ENCODE data around the gene COIL. TPM values are rescaled to one million over a fixed set of nuclear protein-coding genes. Genes with fewer than 3 reads are reported as not detected.

Gene COIL
- polyA plus RNA-seq (2012; ENCODE audit: insufficient read depth, insufficient read length): 24.6 TPM

- peak; percentile 93 for DNase-seq (ENCODE audit: low read depth, low spot score)
Observed at GRCh38 chr17:56960596-56961538, at the start of gene COIL. COIL (minus strand) TSS chr17:56961050; CDS start chr17:56961019, 31 bp downstream.

DNA sequence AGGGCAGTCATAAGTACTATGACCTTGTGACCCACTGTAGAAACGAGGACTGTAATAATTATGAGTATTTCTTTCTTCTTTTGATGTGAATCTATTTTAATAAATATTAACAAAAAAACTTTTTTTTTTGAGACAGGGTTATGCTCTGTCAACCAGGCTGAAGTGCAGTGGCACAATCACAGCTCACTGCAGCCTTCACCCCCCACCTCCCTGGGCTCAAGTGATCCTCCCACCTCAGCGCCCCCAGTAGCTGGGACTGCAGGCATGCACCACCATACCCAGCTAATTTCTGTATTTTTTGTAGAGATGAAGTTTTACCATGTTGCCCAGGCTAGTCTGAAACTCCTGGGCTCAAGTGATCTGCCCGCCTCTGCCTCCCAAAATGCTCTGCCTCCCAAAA, 49.6 kb upstream of the COIL start:
- H3K4me3 ChIP-seq (ENCODE audit: low read length): peak overlapping the region; percentile 30; the same call in 1 of the 2 replicates
- DNase-seq (ENCODE audit: low read depth, low spot score): no peak

More at GRCh38 chr17:56960596-56961538, at the start of gene COIL:
- H3K4me3 ChIP-seq (ENCODE audit: low read length): peak within 1 kb of the TSS; percentile 70

DNA sequence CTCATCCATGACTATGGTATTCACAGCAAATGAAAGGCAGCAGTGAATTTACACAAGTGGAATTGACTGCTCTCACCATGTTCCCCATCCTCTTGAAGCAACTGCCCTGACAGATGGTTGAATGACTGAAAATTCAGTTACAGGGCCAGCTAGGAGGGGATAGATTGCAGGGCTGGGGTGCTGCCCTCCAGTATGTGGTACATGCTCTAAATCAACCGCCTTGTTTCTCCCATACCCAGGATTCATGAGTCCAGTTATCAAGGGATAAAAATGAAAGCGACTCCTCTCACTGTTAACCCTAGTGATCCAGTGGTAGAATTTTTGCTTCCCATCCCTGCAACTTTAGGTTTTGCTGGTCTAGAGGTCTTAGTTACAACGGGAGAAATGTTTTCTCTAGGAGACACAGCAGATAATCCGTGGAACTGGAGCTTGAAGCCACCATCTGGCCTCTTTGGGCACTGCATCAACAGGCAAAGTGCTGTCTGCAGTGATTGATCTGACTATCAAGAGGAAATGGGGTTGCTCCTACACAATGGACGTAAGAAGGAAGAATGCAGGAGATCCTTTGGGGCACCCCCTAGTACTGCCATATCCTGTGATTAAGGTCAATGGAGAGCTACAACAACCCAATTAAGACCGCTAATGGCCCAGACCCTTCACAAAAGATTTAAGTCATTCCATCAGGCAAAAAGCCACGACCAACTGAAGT, 49.0 kb upstream of the COIL start:
- peak; percentile 64 for DNase-seq (ENCODE audit: low read depth, low spot score)
- H3K4me3 ChIP-seq (ENCODE audit: low read length): peak overlapping the region; percentile 30

- no peak for DNase-seq (ENCODE audit: low read depth, low spot score)
- H3K4me3 ChIP-seq (ENCODE audit: low read length): no peak overlapping the region
Observed at GRCh38 chr17:57008958-57009357, 48.1 kb upstream of the COIL start.

DNA sequence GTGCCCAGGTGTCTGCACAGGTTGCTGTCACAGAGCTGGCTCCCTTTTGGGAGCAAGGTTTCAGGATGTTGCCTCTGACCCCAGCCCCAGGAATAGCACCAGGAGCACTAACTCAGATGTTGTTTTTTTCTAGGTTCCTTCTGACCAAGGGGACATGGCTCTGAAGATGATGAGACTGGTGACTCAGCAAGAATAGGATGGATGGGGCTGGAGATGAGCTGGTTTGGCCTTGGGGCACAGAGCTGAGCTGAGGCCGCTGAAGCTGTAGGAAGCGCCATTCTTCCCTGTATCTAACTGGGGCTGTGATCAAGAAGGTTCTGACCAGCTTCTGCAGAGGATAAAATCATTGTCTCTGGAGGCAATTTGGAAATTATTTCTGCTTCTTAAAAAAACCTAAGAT, 45.2 kb upstream of the COIL start:
- no peak for DNase-seq (ENCODE audit: low read depth, low spot score)
- no peak overlapping the region for H3K4me3 ChIP-seq (ENCODE audit: low read length)

- DNase-seq (ENCODE audit: low read depth, low spot score): no peak
- H3K4me3 ChIP-seq (ENCODE audit: low read length): no peak overlapping the region
Observed at GRCh38 chr17:57004944-57005579, 44.2 kb upstream of the COIL start.

GRCh38 chr17:57002904-57003303, 42.1 kb upstream of the COIL start:
- no peak overlapping the region for H3K4me3 ChIP-seq (ENCODE audit: low read length)
- DNase-seq (ENCODE audit: low read depth, low spot score): no peak

DNA sequence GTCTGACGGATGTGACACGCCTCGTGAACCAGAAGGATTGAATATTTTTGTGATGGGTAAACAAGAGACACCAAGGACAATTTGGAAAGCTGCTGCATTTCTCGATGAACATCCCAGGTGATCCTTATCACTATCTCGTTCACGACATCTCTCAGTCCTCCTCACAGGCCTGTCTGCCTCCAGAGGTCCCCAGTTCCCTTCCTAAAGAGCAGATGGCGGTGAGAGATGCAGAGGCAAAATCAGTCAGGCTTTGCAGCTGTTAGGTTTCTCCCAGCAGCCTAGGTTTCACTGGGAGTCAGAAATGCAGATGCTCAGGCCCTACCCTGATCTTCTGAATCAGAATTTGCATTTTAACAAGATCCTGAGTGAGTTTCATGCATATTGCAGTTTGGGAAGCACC, 40.7 kb upstream of the COIL start:
- no peak overlapping the region for H3K4me3 ChIP-seq (ENCODE audit: low read length)
- no peak for DNase-seq (ENCODE audit: low read depth, low spot score)

- DNase-seq (ENCODE audit: low read depth, low spot score): no peak
- H3K4me3 ChIP-seq (ENCODE audit: low read length): no peak overlapping the region
Observed at GRCh38 chr17:56997313-56997712, 36.5 kb upstream of the COIL start.

GRCh38 chr17:56995766-56996165, 34.9 kb upstream of the COIL start:
- no peak for DNase-seq (ENCODE audit: low read depth, low spot score)
- H3K4me3 ChIP-seq (ENCODE audit: low read length): no peak overlapping the region

DNA sequence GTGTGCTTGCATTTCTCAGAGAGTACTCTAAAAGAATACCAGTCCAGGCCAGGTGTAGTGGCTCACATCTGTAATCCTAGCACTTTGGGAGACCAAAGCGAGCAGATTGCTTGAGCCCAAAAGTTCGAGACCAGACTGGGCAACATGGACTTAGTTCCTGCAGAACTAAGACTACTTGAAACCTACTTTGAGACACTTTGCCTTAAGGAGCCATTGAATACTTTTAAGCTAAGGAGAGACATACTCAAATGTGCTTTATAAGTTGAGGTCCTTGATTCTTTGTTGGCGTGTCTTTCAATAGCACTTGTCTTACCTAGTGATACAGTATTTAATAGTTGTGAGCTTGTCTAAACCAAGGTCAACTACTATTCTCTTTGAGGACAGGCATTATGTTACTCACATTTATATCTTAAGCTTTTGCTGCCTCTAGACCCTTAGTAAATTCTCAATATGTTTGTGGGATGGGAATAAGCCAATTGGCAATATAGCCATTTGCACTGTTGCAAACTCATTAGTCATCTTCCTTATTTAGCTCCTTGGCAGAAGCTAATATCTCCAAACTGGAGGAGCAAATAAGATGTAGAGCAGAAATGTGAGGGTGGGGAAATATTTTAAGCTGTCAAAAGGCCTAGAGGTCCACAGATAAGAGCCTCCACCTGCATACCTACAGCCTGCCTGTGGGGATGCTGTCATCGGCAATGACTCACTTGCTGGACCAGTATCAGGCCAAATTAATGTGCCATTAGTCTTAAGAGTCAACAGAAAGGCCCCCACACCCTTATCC, 33.4 kb upstream of the COIL start:
- DNase-seq (ENCODE audit: low read depth, low spot score): no peak

DNA sequence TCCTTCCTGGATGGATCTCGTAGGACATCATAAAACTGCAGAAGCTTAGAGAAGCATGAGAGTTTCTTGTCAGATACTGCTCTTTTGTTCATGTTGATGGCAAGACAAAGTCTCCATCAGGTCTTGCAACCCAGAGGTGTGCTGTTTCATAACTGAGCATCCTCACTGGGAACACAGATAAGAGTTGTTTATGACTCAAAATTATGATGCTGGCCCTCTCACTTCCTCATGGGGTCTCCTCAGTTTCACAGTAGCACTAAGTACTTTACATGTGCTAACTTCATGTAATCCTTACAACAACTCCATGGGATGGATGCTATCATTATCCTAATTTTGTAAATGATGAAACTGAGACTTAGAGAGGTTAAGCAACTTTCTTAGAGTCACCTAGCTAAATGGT, 31.5 kb upstream of the COIL start:
- H3K4me3 ChIP-seq (ENCODE audit: low read length): no peak overlapping the region
- DNase-seq (ENCODE audit: low read depth, low spot score): no peak

More for the DNA sequence above, 33.4 kb upstream of the COIL start:
- H3K4me3 ChIP-seq (ENCODE audit: low read length): no peak overlapping the region

- DNase-seq (ENCODE audit: low read depth, low spot score): no peak
- no peak overlapping the region for H3K4me3 ChIP-seq (ENCODE audit: low read length)
Observed at GRCh38 chr17:56988901-56989572, 28.2 kb upstream of the COIL start.

DNA sequence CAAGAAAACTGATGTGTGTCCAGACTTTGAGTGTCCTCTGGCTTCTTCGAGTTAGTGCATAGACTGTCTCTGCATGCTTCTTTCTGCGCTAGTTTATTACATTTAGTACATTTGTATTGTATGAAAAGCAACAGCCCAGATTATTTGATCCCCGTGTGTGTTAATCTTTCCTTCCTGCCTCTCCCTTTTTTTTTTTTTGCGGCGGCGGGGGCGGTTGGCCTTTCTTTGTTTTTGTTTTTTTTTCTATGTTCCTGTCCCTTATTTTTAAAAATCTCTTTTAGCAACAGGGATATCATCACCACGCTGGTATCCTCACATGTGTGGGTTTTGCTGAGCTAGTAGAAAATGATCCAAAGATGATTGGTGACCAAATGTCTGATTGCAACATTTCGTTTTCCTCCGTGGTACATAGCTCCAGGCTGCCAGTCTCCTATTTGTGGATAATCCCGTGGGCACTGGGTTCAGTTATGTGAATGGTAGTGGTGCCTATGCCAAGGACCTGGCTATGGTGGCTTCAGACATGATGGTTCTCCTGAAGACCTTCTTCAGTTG, 26.5 kb upstream of the COIL start:
- no peak overlapping the region for H3K4me3 ChIP-seq (ENCODE audit: low read length)
- no peak for DNase-seq (ENCODE audit: low read depth, low spot score)

- DNase-seq (ENCODE audit: low read depth, low spot score): no peak
- H3K4me3 ChIP-seq (ENCODE audit: low read length): no peak overlapping the region
Observed at GRCh38 chr17:56985371-56986162, 24.7 kb upstream of the COIL start.

DNA sequence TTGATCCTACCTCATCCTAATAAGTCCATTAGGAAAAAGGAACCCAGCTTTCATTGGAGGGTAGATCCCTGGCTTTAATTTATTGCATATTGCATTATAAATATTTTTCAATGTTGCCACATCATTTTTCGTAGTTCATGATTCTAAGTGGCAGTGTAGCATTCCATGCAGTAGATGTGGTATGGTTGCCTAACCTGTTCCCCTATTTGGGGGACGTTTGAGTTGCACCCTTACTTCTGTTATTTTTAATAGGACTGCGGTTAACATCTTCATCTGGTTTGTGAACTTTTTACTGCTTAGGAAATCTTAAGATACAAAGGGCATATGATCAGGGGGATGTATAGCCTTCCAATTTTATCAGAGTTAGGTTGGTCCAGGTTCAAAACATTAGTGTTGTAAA, 22.5 kb upstream of the COIL start:
- no peak for DNase-seq (ENCODE audit: low read depth, low spot score)

DNA sequence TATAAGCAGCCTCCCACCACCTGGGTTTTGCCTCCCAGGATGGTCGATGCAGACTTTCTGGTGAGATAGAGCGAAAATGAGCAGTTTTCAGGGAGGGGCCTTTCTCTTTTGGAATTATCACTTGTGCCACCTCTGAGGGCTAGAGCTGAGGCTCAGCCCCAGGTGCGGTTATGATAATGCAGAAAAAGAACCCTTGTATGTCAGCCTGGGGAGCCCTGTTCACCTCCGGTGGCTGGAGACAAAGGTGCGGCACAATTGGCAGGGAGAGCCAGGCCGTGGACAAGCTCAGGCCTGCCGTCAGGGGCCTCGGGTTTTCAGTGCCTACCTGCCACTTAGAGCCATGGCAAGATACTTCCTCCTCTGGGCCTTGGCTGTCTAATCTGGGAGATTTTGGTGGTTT, 21.5 kb upstream of the COIL start:
- no peak for DNase-seq (ENCODE audit: low read depth, low spot score)
- H3K4me3 ChIP-seq (ENCODE audit: low read length): no peak overlapping the region

More for the DNA sequence above, 22.5 kb upstream of the COIL start:
- H3K4me3 ChIP-seq (ENCODE audit: low read length): no peak overlapping the region
